Nephron progenitor cell (in vitro differentiated cells): ENCODE measurements around the gene CCDC51.
A peak's percentile ranks its signal among the peaks of the same experiment; 100 is the strongest.

Experiments used
- DNase-seq: peaks from one replicate; pipeline ENCODE4 v3.0.0; 2021
- H3K27ac Mint-ChIP-seq: 2 replicates; pipeline ENCODE4 v1.8.0; 2021; ENCODE audit warnings: mild to moderate bottlenecking, moderate library complexity, mixed read lengths
- H3K27me3 Mint-ChIP-seq: 2 replicates; pipeline ENCODE4 v1.8.0; 2021; ENCODE audit warnings: mild to moderate bottlenecking, low read depth, mixed read lengths; ENCODE audit not compliant: poor library complexity
- H3K36me3 Mint-ChIP-seq: 2 replicates; pipeline ENCODE4 v1.8.0; 2021; ENCODE audit warnings: low read depth, mixed read lengths
- H3K4me1 Mint-ChIP-seq: 2 replicates; pipeline ENCODE4 v1.8.0; 2021; ENCODE audit warnings: mixed read lengths
- H3K4me3 Mint-ChIP-seq: 2 replicates; pipeline ENCODE4 v1.8.0; 2021; ENCODE audit warnings: mild to moderate bottlenecking, moderate library complexity, mixed read lengths
- H3K9me3 Mint-ChIP-seq: 2 replicates; pipeline ENCODE4 v1.8.0; 2021; ENCODE audit warnings: mild to moderate bottlenecking, moderate library complexity, mixed read lengths
- CTCF ChIP-seq: fragments of 200-600 bp; sonication (generic); IDR thresholded peaks from 2 replicates; pipeline ENCODE4 v1.5.0; 2021; ENCODE audit warnings: antibody characterized with exemption

The CCDC51 gene

GRCh38 chr3:48467110-48467454 lies 27.2 kb upstream of the CCDC51 start:
- H3K27ac Mint-ChIP-seq: peak overlapping the region; percentile 99
- H3K36me3 Mint-ChIP-seq: peaks cover 12% of the 10 kb centered on the region
- H3K4me3 Mint-ChIP-seq: no peak overlapping the region
- H3K4me1 Mint-ChIP-seq: peaks cover 38% of the 10 kb centered on the region
- H3K9me3 Mint-ChIP-seq: no peaks in the 10 kb centered on the region
- no peaks in the 10 kb centered on the region for H3K27me3 Mint-ChIP-seq
- no peak for DNase-seq
- no peak for TF ChIP-seq CTCF

GRCh38 chr3:48466386-48467109 lies 26.6 kb upstream of the CCDC51 start:
- H3K36me3 Mint-ChIP-seq: peaks cover 12% of the 10 kb centered on the region
- DNase-seq: no peak
- no peaks in the 10 kb centered on the region for H3K27me3 Mint-ChIP-seq
- H3K27ac Mint-ChIP-seq: peak overlapping the region; percentile 99
- H3K4me1 Mint-ChIP-seq: peaks cover 38% of the 10 kb centered on the region
- TF ChIP-seq CTCF: no peak
- H3K4me3 Mint-ChIP-seq: no peak overlapping the region
- H3K9me3 Mint-ChIP-seq: no peaks in the 10 kb centered on the region

- peak; percentile 52 for TF ChIP-seq CTCF
- Mint-ChIP-seq H3K4me3 (peak overlapping the region; percentile 65), H3K27ac (peak overlapping the region; percentile 99), H3K9me3 (no peaks in the 10 kb centered on the region), H3K36me3 (peaks cover 15% of the 10 kb centered on the region), H3K27me3 (no peaks in the 10 kb centered on the region), H3K4me1 (peaks cover 38% of the 10 kb centered on the region)
- DNase-seq: peak; percentile 86
These were observed 25.8 kb upstream of the CCDC51 start for GRCh38 chr3:48465531-48466378.

- Mint-ChIP-seq H3K27me3 (no peaks in the 10 kb centered on the region), H3K4me3 (no peak overlapping the region), H3K9me3 (no peaks in the 10 kb centered on the region), H3K4me1 (peaks cover 37% of the 10 kb centered on the region), H3K36me3 (peaks cover 18% of the 10 kb centered on the region), H3K27ac (peak overlapping the region; percentile 99)
- no peak for DNase-seq
- no peak for TF ChIP-seq CTCF
These were observed 25.3 kb upstream of the CCDC51 start for GRCh38 chr3:48465237-48465530.

- peaks cover 4% of the 10 kb centered on the region for H3K27me3 Mint-ChIP-seq
- no peak overlapping the region for H3K27ac Mint-ChIP-seq
- no peak for TF ChIP-seq CTCF
- peaks cover 33% of the 10 kb centered on the region for H3K4me1 Mint-ChIP-seq
- H3K36me3 Mint-ChIP-seq: peaks cover 14% of the 10 kb centered on the region
- no peak overlapping the region for H3K4me3 Mint-ChIP-seq
- H3K9me3 Mint-ChIP-seq: no peaks in the 10 kb centered on the region
- DNase-seq: no peak
These were observed 24.8 kb upstream of the CCDC51 start for GRCh38 chr3:48464713-48465221.
